Measurements from ENCODE around the gene TRIP10.

- TF ChIP-seq HDGF (IDR thresholded peaks at IDR 0.05; ENCODE audit: borderline replicate concordance) (no peak), ARNT (IDR thresholded peaks at IDR 0.05) (no peak), SP1 (IDR thresholded peaks at IDR 0.05) (no peak), FOXA1 (IDR thresholded peaks at IDR 0.05) (no peak), ELF4 (IDR thresholded peaks at IDR 0.05) (no peak), SUZ12 (IDR thresholded peaks at IDR 0.05) (no peak), ZNF384 (IDR thresholded peaks at IDR 0.05) (no peak), FOXM1 (IDR thresholded peaks at IDR 0.05; ENCODE audit: borderline replicate concordance) (no peak), FOXK2 (IDR thresholded peaks at IDR 0.05) (no peak), NFRKB (IDR thresholded peaks at IDR 0.05) (no peak), TARDBP (IDR thresholded peaks at IDR 0.05) (no peak), L3MBTL2 (conservative IDR thresholded peaks at IDR 0.05) (no peak), BHLHE40 (IDR thresholded peaks at IDR 0.05; ENCODE audit: borderline replicate concordance) (no peak), PKNOX1 (IDR thresholded peaks at IDR 0.05) (no peak)
Observed at GRCh38 chr19:6712231-6712630, 27.2 kb upstream of the TRIP10 start.
